Esophagus muscularis mucosa (tissue), 4 donors: ENCODE data around the gene PPP6R1. TPM values are rescaled to one million over a fixed set of nuclear protein-coding genes. Genes with fewer than 3 reads are reported as not detected.

ENCODE experiments used
- DNase-seq: peaks from one replicate; pipeline ENCODE4 v3.0.0-alpha.2; 2017; ENCODE audit errors: extremely low spot score
- H3K27ac ChIP-seq, 4 donors: fragments of 200-600 bp; sonication (generic); replicated peaks in 1 of 4; 1 replicate in 3 of 4; 2 replicates in 1 of 4; pipeline ENCODE4 v1.5.1; 2016 to 2019; ENCODE audit warnings: mild to moderate bottlenecking in 1 of 4
- H3K27me3 ChIP-seq, 4 donors: fragments of 200-600 bp; sonication (generic); one replicate each; pipeline versions ENCODE4 v1.5.1 to v1.6.0; 2016 to 2019
- H3K36me3 ChIP-seq, 4 donors: fragments of 200-600 bp; sonication (generic); one replicate each; pipeline ENCODE4 v1.5.1; 2016 to 2019
- H3K4me1 ChIP-seq, 4 donors: fragments of 200-600 bp; sonication (generic); one replicate each; pipeline ENCODE4 v1.5.1; 2016 to 2019
- H3K4me3 ChIP-seq, 4 donors: fragments of 200-600 bp; sonication (generic); 1 replicate in 2 of 4; 2 replicates in 2 of 4; pipeline ENCODE4 v1.5.1; 2016 to 2019; ENCODE audit warnings: mild to moderate bottlenecking in 4 of 4, moderate library complexity in 1 of 4
- H3K9me3 ChIP-seq, 4 donors: fragments of 200-600 bp; sonication (generic); 1 replicate in 3 of 4; 2 replicates in 1 of 4; pipeline ENCODE4 v1.5.1; 2016 to 2019
- CTCF ChIP-seq, 3 experiments: fragments of 200-600 bp in 2 of 3; fragments of 450-650 bp in 1 of 3; sonication (generic) in 2 of 3; IDR thresholded peaks; one replicate each; pipeline ENCODE4 v1.5.1; 2017 to 2019; ENCODE audit warnings: antibody characterized with exemption in 3 of 3, mild to moderate bottlenecking in 2 of 3, moderate library complexity in 1 of 3
- EP300 ChIP-seq: sonication (generic); formaldehyde crosslinking; IDR thresholded peaks from one replicate; pipeline ENCODE4 v1.6.1; 2017; ENCODE audit warnings: antibody characterized with exemption
- POLR2A ChIP-seq: fragments of 450-650 bp; IDR thresholded peaks from one replicate; pipeline ENCODE4 v1.6.1; 2017; ENCODE audit warnings: antibody characterized with exemption, moderate library complexity, mild to moderate bottlenecking, low read depth
- POLR2AphosphoS5 ChIP-seq, 2 donors: sonication (generic); formaldehyde crosslinking; IDR thresholded peaks; one replicate each; pipeline ENCODE4 v1.6.1; 2017; ENCODE audit warnings: antibody characterized with exemption in 2 of 2
- WGBS: methylation state at CpG from one replicate; pipeline ENCODE4 v1.1.5; 2018; 5-methylcytosine and 5-hydroxymethylcytosine counted together
- intact Hi-C: fragments of 100-400 bp; cut with DNase I; formaldehyde crosslinking; loops from one replicate; pipeline ENCODE4 v1.15.1; 2023
- total RNA-seq, 4 donors: library from RNA; depleted of rRNA; stranded (reverse); fragments of >200 nt; gene quantifications; one replicate each; pipeline versions ENCODE4 v1.1.0 to v1.2.1, GENCODE V29; 2016

The PPP6R1 gene
- total RNA-seq, 4 donors from 2014 or later = 37.4 to 75.5 (median 45.6) TPM

DNA sequence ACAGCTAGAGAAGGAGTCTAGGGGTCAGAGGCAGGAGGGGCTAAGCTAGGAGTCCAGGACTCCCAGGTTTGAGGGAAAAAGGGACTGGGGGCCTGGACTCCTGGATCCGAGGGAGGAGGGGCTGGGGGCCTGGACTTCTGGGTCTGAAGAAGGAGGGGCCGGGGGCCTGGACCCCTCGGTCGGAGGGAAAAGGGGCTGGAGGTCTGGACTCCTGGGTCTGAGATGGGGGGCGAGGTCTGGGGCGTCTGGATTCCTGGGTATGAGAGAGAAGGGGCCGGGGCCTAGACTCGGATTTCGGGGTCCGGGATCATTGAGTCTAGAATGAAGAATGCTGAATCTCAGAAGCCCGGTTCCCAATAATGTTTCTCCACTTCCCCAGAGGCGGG lies 43.5 kb upstream of the PPP6R1 start:
- Histone ChIP-seq H3K4me3 (peak overlapping the region in 1 of 4 donors; percentile 50), H3K4me1 (peaks cover 9 to 12% (median 10%) of the 10 kb centered on the region in 4 donors), H3K36me3 (peaks cover 3 to 68% (median 38%) of the 10 kb centered on the region in 4 donors), H3K9me3 (no peaks in the 10 kb centered on the region), H3K27me3 (no peaks in the 10 kb centered on the region), H3K27ac (peak overlapping the region in 1 of 4 donors; percentile 10)
- 67% methylated on average over 11 of the region's 12 CpGs for WGBS
- intact Hi-C loops = loop anchor here (5.0 to 10.0 kb wide), 3 partner anchors 40 to 112 kb away; partner anchors contain the start of gene TMEM238
- no peak for DNase-seq
- TF ChIP-seq CTCF (IDR thresholded peaks at IDR 0.05) (no peak), POLR2A (no peak), EP300 (no peak), POLR2AphosphoS5 (IDR thresholded peaks at IDR 0.05) (no peak)

DNA sequence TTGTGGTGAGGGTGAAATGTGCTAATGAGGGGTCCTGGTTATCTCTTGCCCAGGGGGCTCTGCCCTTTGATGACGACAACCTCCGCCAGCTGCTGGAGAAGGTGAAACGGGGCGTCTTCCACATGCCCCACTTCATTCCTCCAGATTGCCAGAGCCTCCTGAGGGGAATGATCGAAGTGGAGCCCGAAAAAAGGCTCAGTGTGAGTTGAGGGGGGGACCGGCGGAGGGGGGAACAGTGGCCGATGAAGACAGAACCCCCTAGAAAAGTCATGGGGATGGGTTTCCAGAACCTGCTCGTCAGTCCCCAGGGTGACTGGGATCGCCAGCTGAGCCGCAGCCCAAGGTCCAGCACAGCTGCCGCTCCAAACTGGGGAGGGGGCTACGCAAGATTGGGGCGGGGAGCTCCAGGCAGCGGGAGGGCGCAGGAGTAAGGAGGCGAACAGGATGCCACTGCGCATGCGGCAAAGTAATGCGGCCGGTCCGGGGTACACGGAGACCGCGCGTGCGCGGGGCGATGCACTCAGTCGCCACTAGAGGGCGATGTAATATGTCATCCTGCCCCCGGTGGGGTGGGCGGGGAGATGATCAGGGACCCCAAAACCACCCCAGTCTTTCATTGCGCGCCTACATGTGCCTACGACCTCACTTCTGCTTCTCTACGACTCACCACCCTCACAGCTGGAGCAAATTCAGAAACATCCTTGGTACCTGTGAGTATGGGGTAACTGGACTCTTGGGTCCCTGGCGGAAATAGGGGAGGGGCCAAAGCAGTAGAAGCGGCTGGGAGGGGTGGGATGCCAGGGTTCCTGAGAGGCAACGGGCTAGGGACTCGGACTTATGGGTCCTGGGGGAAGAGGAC lies 42.9 kb upstream of the PPP6R1 start:
- Histone ChIP-seq H3K36me3 (peaks cover 1 to 67% (median 33%) of the 10 kb centered on the region in 4 donors), H3K27ac (peak overlapping the region in 1 of 4 donors; percentile 10), H3K4me3 (peak overlapping the region; percentile 36 to 50 (median 38)), H3K4me1 (peaks cover 9 to 12% (median 10%) of the 10 kb centered on the region in 4 donors), H3K9me3 (no peaks in the 10 kb centered on the region), H3K27me3 (no peaks in the 10 kb centered on the region)
- DNase-seq = peak; percentile 94
- intact Hi-C loops = loop anchor here (5.0 to 10.0 kb wide), 3 partner anchors 41 to 113 kb away; partner anchors contain the start of gene TMEM238
- peak in 1 of 2 donors; percentile 88 for TF ChIP-seq POLR2AphosphoS5 (IDR thresholded peaks at IDR 0.05)
- peak in 2 of 3 experiments; percentile 98 to 99 for TF ChIP-seq CTCF (IDR thresholded peaks at IDR 0.05)
- TF ChIP-seq EP300 = no peak
- TF ChIP-seq POLR2A = no peak
- WGBS = 18% methylated on average over 30 of the region's 42 CpGs

GRCh38 chr19:55300886-55301458 lies 42.2 kb upstream of the PPP6R1 start:
- peaks cover 0 to 65% (median 29%) of the 10 kb centered on the region in 4 donors for H3K36me3 ChIP-seq
- no peaks in the 10 kb centered on the region for H3K27me3 ChIP-seq
- no peaks in the 10 kb centered on the region for H3K9me3 ChIP-seq
- WGBS = 64% methylated on average over 13 of the region's 15 CpGs
- H3K4me1 ChIP-seq = peaks cover 9 to 12% (median 10%) of the 10 kb centered on the region in 4 donors
- TF ChIP-seq POLR2AphosphoS5 (IDR thresholded peaks at IDR 0.05) (no peak), CTCF (IDR thresholded peaks at IDR 0.05) (no peak), EP300 (no peak), POLR2A (no peak)
- no peak overlapping the region for H3K4me3 ChIP-seq
- intact Hi-C loops = loop anchor here (5.0 to 10.0 kb wide), 3 partner anchors 41 to 114 kb away; partner anchors contain the start of gene TMEM238
- no peak for DNase-seq
- H3K27ac ChIP-seq = peak overlapping the region in 1 of 4 donors; percentile 10

- intact Hi-C loops = loop anchor here (5.0 to 10.0 kb wide), 3 partner anchors 42 to 115 kb away; partner anchors contain the start of gene TMEM238
- Histone ChIP-seq H3K36me3 (peaks cover 0 to 65% (median 33%) of the 10 kb centered on the region in 4 donors), H3K27ac (no peak overlapping the region), H3K4me1 (peaks cover 9 to 12% (median 10%) of the 10 kb centered on the region in 4 donors), H3K27me3 (no peaks in the 10 kb centered on the region), H3K4me3 (no peak overlapping the region), H3K9me3 (no peaks in the 10 kb centered on the region)
- no peak for DNase-seq
- no peak for TF ChIP-seq CTCF (IDR thresholded peaks at IDR 0.05)
- no peak for TF ChIP-seq POLR2A
- TF ChIP-seq EP300 = no peak
- no peak for TF ChIP-seq POLR2AphosphoS5 (IDR thresholded peaks at IDR 0.05)
- 90% methylated on average over 10 of the region's 10 CpGs for WGBS
Observed at GRCh38 chr19:55299991-55300390, 41.2 kb upstream of the PPP6R1 start.
